MG63 (cell line): ENCODE data around the gene BRD1. TPM values are rescaled to one million over a fixed set of nuclear protein-coding genes. Genes with fewer than 3 reads are reported as not detected.

ENCODE experiments used
- DNase-seq: peaks from one replicate; pipeline ENCODE4 v3.0.0-alpha.2; 2020
- H3K27me3 ChIP-seq: fragments of 250-450 bp; sonication (Bioruptor Pico); 2 replicates; pipeline ENCODE4 v1.5.1; 2020; ENCODE audit warnings: mild to moderate bottlenecking, moderate library complexity
- H3K36me3 ChIP-seq: fragments of 250-450 bp; sonication (Bioruptor Pico); 2 replicates; pipeline ENCODE4 v1.5.1; 2020; ENCODE audit warnings: mild to moderate bottlenecking, moderate library complexity
- H3K4me3 ChIP-seq: fragments of 250-450 bp; sonication (Bioruptor Pico); 2 replicates; pipeline ENCODE4 v1.5.1; 2020; ENCODE audit warnings: mild to moderate bottlenecking, moderate library complexity
- H3K9me3 ChIP-seq: fragments of 250-450 bp; sonication (Bioruptor Pico); 2 replicates; pipeline ENCODE4 v1.5.1; 2020; ENCODE audit warnings: mild to moderate bottlenecking, moderate library complexity
- total RNA-seq: library from RNA; depleted of rRNA; stranded (reverse); fragments of >200 nt; shearing (Covaris generic); gene quantifications from 2 replicates; pipeline ENCODE4 v1.2.3, GENCODE V29; 2014; ENCODE audit warnings: low replicate concordance

BRD1 gene
- total RNA-seq, 1 experiment from 2014 or later: 18.0 TPM

GRCh38 chr22:49747130-49747529, 80.5 kb downstream of the BRD1 start:
- no peak overlapping the region for H3K4me3 ChIP-seq
- peaks cover 5% of the 10 kb centered on the region; the same call in 1 of the 2 replicates for H3K9me3 ChIP-seq
- no peaks in the 10 kb centered on the region for H3K36me3 ChIP-seq
- no peaks in the 10 kb centered on the region; the same call in 1 of the 2 replicates for H3K27me3 ChIP-seq
- no peak for DNase-seq

- H3K9me3 ChIP-seq: peaks cover 5% of the 10 kb centered on the region; the same call in 1 of the 2 replicates
- H3K4me3 ChIP-seq: no peak overlapping the region
- no peak for DNase-seq
- H3K36me3 ChIP-seq: no peaks in the 10 kb centered on the region
- no peaks in the 10 kb centered on the region; the same call in 1 of the 2 replicates for H3K27me3 ChIP-seq
Measured at GRCh38 chr22:49746065-49746464, 81.6 kb downstream of the BRD1 start.

- H3K27me3 ChIP-seq: no peaks in the 10 kb centered on the region; the same call in 1 of the 2 replicates
- H3K4me3 ChIP-seq: no peak overlapping the region
Measured at GRCh38 chr22:49740242-49740641, 87.4 kb downstream of the BRD1 start.

GRCh38 chr22:49739138-49739537, 88.5 kb downstream of the BRD1 start:
- peaks cover 2% of the 10 kb centered on the region; the same call in 1 of the 2 replicates for H3K9me3 ChIP-seq
- H3K4me3 ChIP-seq: no peak overlapping the region
- H3K27me3 ChIP-seq: no peaks in the 10 kb centered on the region; the same call in 1 of the 2 replicates
- DNase-seq: no peak
- no peaks in the 10 kb centered on the region for H3K36me3 ChIP-seq

More at GRCh38 chr22:49740242-49740641, 87.4 kb downstream of the BRD1 start:
- DNase-seq: no peak
- Histone ChIP-seq H3K36me3 (no peaks in the 10 kb centered on the region), H3K9me3 (peaks cover 5% of the 10 kb centered on the region; the same call in 1 of the 2 replicates)

- no peak for DNase-seq
- H3K27me3 ChIP-seq: no peaks in the 10 kb centered on the region; the same call in 1 of the 2 replicates
- H3K9me3 ChIP-seq: no peaks in the 10 kb centered on the region; the same call in 1 of the 2 replicates
- no peaks in the 10 kb centered on the region for H3K36me3 ChIP-seq
- no peak overlapping the region for H3K4me3 ChIP-seq
Measured at GRCh38 chr22:49738566-49738965, 89.1 kb downstream of the BRD1 start.

- no peaks in the 10 kb centered on the region; the same call in 1 of the 2 replicates for H3K27me3 ChIP-seq
- H3K36me3 ChIP-seq: no peaks in the 10 kb centered on the region
- H3K9me3 ChIP-seq: no peaks in the 10 kb centered on the region; the same call in 1 of the 2 replicates
- H3K4me3 ChIP-seq: no peak overlapping the region
- DNase-seq: no peak
Measured at GRCh38 chr22:49738006-49738405, 89.7 kb downstream of the BRD1 start.

- no peaks in the 10 kb centered on the region for H3K36me3 ChIP-seq
- H3K27me3 ChIP-seq: no peaks in the 10 kb centered on the region; the same call in 1 of the 2 replicates
- H3K9me3 ChIP-seq: no peaks in the 10 kb centered on the region; the same call in 1 of the 2 replicates
- no peak overlapping the region for H3K4me3 ChIP-seq
- DNase-seq: no peak
Measured at GRCh38 chr22:49737101-49737551, 90.5 kb downstream of the BRD1 start.

- Histone ChIP-seq H3K36me3 (no peaks in the 10 kb centered on the region), H3K4me3 (no peak overlapping the region), H3K9me3 (no peaks in the 10 kb centered on the region; the same call in 1 of the 2 replicates), H3K27me3 (peaks cover under 1% of the 10 kb centered on the region; the same call in 1 of the 2 replicates)
- DNase-seq: no peak
Measured at GRCh38 chr22:49736538-49736937, 91.1 kb downstream of the BRD1 start.

GRCh38 chr22:49735901-49736421, 91.7 kb downstream of the BRD1 start:
- Histone ChIP-seq H3K9me3 (no peaks in the 10 kb centered on the region; the same call in 1 of the 2 replicates), H3K4me3 (no peak overlapping the region), H3K27me3 (peaks cover 5% of the 10 kb centered on the region; the same call in 1 of the 2 replicates), H3K36me3 (no peaks in the 10 kb centered on the region)
- DNase-seq: no peak

GRCh38 chr22:49735411-49735900, 92.2 kb downstream of the BRD1 start:
- no peak for DNase-seq
- no peaks in the 10 kb centered on the region; the same call in 1 of the 2 replicates for H3K9me3 ChIP-seq
- H3K36me3 ChIP-seq: no peaks in the 10 kb centered on the region
- H3K4me3 ChIP-seq: no peak overlapping the region
- H3K27me3 ChIP-seq: peaks cover 5% of the 10 kb centered on the region; the same call in 1 of the 2 replicates

GRCh38 chr22:49734882-49735281, 92.8 kb downstream of the BRD1 start:
- no peak overlapping the region for H3K4me3 ChIP-seq
- H3K36me3 ChIP-seq: no peaks in the 10 kb centered on the region
- H3K27me3 ChIP-seq: peaks cover 6% of the 10 kb centered on the region; the same call in 1 of the 2 replicates
- no peak for DNase-seq
- H3K9me3 ChIP-seq: no peaks in the 10 kb centered on the region; the same call in 1 of the 2 replicates

GRCh38 chr22:49734390-49734789, 93.3 kb downstream of the BRD1 start:
- DNase-seq: no peak
- no peak overlapping the region for H3K4me3 ChIP-seq
- peaks cover 11% of the 10 kb centered on the region for H3K27me3 ChIP-seq
- H3K36me3 ChIP-seq: no peaks in the 10 kb centered on the region
- no peaks in the 10 kb centered on the region; the same call in 1 of the 2 replicates for H3K9me3 ChIP-seq

- Histone ChIP-seq H3K4me3 (no peak overlapping the region), H3K36me3 (no peaks in the 10 kb centered on the region), H3K27me3 (peaks cover 18% of the 10 kb centered on the region), H3K9me3 (no peaks in the 10 kb centered on the region; the same call in 1 of the 2 replicates)
- no peak for DNase-seq
Measured at GRCh38 chr22:49733631-49734030, 94.0 kb downstream of the BRD1 start.

GRCh38 chr22:49730656-49731055, 97.0 kb downstream of the BRD1 start:
- peaks cover 47% of the 10 kb centered on the region for H3K27me3 ChIP-seq
- no peak overlapping the region for H3K4me3 ChIP-seq
- H3K36me3 ChIP-seq: no peaks in the 10 kb centered on the region
- no peaks in the 10 kb centered on the region; the same call in 1 of the 2 replicates for H3K9me3 ChIP-seq
- DNase-seq: no peak

- Histone ChIP-seq H3K9me3 (no peaks in the 10 kb centered on the region; the same call in 1 of the 2 replicates), H3K27me3 (peaks cover 65% of the 10 kb centered on the region), H3K4me3 (no peak overlapping the region), H3K36me3 (no peaks in the 10 kb centered on the region)
- no peak for DNase-seq
Measured at GRCh38 chr22:49728570-49729271, 99.0 kb downstream of the BRD1 start.

- Histone ChIP-seq H3K36me3 (no peaks in the 10 kb centered on the region), H3K27me3 (peaks cover 71% of the 10 kb centered on the region), H3K4me3 (no peak overlapping the region), H3K9me3 (no peaks in the 10 kb centered on the region; the same call in 1 of the 2 replicates)
- DNase-seq: no peak
Measured at GRCh38 chr22:49727881-49728569, 99.6 kb downstream of the BRD1 start.
